T-helper 1 cell (primary cell): ENCODE results near the gene IFTAP.
"Not testable (repeated sequence)": the region's sequence is repeated elsewhere in the genome, so short reads cannot be mapped to it uniquely, and the experiment has no call there.

ENCODE experiments used
- DNase-seq, 5 donors: peaks; one replicate each; pipeline ENCODE4 v3.0.0-alpha.2; 2012 to 2020
- total RNA-seq, 4 donors: gene quantifications; one replicate each; lab custom pipeline; 2026; lab: John Stamatoyannopoulos, UW

The IFTAP gene
- total RNA-seq, result 0.54 to 1.2 (median 0.69) reads per million in 4 donors

- DNase-seq, result peak in 1 of 5 donors; percentile 33
Observed at GRCh38 chr11:36594316-36594989, at the start of gene IFTAP. TSS of gene IFTAP (plus strand) at chr11:36594502. CDS start at chr11:36610104, 15,602 bp downstream.

- DNase-seq, result no peak
Observed at GRCh38 chr11:36550385-36551115, 43.8 kb upstream of the IFTAP start.

GRCh38 chr11:36557390-36557789 lies 36.9 kb upstream of the IFTAP start:
- DNase-seq, result not testable (repeated sequence)

- no peak for DNase-seq
Observed at GRCh38 chr11:36557991-36558390, 36.3 kb upstream of the IFTAP start.

- DNase-seq, result peak in 1 of 5 donors; percentile 55
Observed at GRCh38 chr11:36558571-36559413, 35.5 kb upstream of the IFTAP start.

GRCh38 chr11:36564376-36565030 lies 29.8 kb upstream of the IFTAP start:
- DNase-seq, result peak in 4 of 5 donors; percentile 14 to 34 (median 23)

DNA sequence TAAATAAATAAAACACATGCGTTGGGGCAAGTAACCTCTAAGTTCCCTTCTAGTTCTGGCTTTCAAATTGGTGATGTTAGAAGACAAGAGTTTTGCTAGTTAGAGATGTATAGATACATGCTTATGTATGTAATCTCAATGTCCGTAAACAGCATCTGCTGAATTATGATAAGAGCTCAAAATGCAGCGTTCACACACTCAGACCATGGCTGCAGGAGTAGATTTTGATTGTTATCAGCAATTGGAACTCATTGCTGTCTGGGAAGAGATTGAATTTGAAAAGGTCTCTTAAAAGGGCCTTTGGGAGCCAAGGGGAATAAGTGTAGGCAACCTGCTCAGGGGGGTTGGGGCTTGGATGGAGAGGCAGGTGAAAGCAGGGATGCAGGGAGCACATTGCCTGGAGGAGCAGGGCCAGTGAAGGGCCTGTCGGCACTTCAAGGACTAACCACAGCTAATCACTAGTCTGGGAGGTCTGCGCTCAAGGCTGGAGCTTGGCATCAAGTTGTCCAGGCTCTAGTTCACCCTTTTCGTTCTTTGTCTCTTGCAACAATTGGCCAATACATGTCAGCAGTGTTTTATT lies 29.2 kb upstream of the IFTAP start:
- DNase-seq, result no peak

DNA sequence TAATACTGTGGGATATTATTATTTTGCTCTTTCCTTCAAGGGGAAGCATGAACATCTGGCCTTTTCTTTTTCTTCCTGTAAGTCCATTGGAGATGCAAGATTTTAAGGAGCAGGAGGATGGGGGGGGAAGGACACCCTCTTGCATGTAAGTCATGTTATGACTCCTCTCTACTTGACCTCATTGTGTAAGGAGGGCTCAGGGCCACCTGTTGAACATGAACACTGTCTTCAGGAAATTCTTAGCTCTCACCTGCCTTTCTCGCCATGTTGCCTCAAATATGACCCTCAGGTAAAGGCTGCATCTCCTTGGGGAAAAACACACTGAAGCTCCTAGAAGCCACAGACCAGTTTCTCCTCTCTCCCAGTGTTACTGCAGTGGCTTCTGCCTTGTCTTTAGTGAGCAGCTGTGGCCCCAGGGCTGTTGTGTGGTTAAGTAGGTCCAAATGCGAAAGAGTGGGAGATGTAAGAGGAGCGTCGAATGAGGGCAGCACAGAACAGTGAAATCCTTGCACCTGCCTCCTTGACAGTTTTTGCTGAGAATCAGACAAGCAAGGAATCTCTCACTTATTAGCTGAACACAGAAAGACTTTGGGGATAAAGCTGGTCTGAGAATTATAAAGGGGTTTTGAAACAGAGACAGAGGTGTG lies 27.8 kb upstream of the IFTAP start:
- DNase-seq, result no peak

GRCh38 chr11:36567694-36568093 lies 26.6 kb upstream of the IFTAP start, which contains the start of gene RAG1:
TSS of gene RAG1 (plus strand) at chr11:36568007. CDS start at chr11:36573305, 5,298 bp downstream.
- DNase-seq, result no peak

GRCh38 chr11:36569095-36569494 lies 25.2 kb upstream of the IFTAP start:
- no peak for DNase-seq

GRCh38 chr11:36574486-36574885 lies 19.8 kb upstream of the IFTAP start:
- DNase-seq, result no peak

GRCh38 chr11:36577373-36577772 lies 16.9 kb upstream of the IFTAP start:
- no peak for DNase-seq

- DNase-seq, result no peak
Observed at GRCh38 chr11:36577859-36578258, 16.4 kb upstream of the IFTAP start.

- no peak for DNase-seq
Observed at GRCh38 chr11:36578458-36578857, 15.8 kb upstream of the IFTAP start.

DNA sequence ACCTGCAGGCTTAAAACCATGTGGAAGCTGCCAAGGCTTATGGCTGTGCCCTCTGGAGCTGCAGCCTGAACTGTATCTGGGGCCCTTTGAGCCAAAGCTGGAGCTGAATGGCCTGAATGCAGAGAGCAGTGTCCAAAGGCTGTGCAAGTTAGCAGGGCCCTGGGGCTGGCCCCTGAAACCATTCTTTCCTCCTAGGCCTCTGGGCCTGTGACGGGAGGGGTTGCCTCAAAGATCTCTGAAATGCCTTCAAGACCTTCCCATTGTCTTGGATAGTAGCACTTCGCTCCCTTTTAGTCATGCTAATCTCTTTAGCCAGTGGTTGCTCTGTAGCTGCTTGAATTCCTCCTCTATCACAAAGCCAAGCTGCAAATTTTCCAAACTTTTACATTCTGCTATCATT lies 12.8 kb upstream of the IFTAP start:
- no peak for DNase-seq

DNA sequence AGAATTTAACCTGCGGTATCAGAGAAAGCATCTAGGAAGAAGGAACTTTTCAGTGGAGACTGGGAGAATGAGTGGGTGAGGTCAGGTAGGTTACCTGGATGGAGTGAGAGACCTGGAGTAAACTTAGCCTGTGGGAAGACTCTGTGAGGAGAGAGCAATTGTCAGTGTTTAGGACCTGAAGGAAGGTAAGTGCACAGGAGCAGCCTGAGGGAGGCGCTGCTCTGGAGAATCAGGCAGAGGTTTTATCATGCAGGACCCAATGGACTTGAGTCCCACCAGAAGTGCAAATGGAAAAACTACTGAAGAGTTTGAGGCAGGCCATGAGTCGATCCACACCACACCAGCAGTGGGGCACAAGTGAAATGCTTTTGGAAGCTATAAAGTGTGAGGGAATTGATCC lies 10.6 kb upstream of the IFTAP start:
- DNase-seq, result no peak

GRCh38 chr11:36586543-36586942 lies 7.8 kb upstream of the IFTAP start:
- no peak for DNase-seq

- DNase-seq, result no peak
Observed at GRCh38 chr11:36588099-36588498, 6.2 kb upstream of the IFTAP start.

DNA sequence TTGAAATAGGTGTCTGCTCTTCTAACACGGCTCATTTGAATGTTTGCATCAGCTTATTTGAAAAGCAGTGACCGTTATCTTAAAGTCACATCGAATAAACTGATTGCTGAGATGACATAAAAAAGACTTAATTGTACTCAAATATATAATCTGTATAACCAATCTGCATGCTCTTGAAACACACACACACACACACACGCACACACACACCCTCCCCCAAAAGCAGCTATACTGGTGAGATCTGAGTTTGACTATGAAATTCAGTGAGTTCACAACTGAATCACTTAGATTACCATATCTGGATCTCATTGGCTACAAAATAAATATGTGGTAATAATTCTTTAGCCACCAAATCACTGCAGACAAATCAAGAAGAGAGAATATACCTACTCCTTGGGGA lies 3.8 kb upstream of the IFTAP start:
- no peak for DNase-seq

GRCh38 chr11:36591433-36591832 lies 2.9 kb upstream of the IFTAP start:
- DNase-seq, result no peak

DNA sequence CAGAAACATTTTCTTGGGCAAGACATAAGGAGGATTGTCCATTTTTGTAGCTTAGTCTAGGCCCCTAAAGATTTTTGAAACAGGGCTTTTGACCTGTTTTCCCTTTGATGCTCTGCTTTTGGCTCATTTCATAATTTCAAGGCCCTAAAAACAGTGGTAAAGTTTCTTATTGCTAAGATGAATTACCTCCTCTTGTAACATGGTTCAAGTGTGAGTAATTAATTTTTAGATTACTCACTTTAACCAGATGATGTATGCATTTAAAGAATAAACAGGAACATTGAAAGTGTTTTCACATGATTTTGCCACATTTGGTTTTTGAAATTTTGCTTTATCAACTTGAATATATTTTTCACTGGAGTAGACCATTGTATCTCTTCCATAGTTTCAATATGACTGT lies 2.6 kb downstream of the IFTAP start:
- no peak for DNase-seq

- DNase-seq, result no peak
Observed at GRCh38 chr11:36598051-36598450, 3.7 kb downstream of the IFTAP start, which contains the start of gene RAG2. TSS of gene RAG2 (minus strand) at chr11:36598236. CDS start at chr11:36594168, 4,068 bp downstream.
